Measurements from ENCODE around the gene WNT1.

Gene WNT1

GRCh38 chr12:48990552-48990951, 12.4 kb downstream of the WNT1 start:
- H3K27ac ChIP-seq: no peak overlapping the region
- DNase-seq (ENCODE audit: low spot score): no peak
- no peak for TF ChIP-seq CTCF (conservative IDR thresholded peaks at IDR 0.05; ENCODE audit: low read depth)
- CTCF ChIA-PET: interaction anchor here (3.7 kb wide), 1 partner anchor 12 kb away, joined by 13 read pairs; the partner anchor contains the start of gene WNT1
- POLR2A ChIA-PET (ENCODE audit: low non-redundant PET): no interaction called here

GRCh38 chr12:48991247-48992050, 13.3 kb downstream of the WNT1 start:
- DNase-seq (ENCODE audit: low spot score): no peak
- CTCF ChIA-PET: interaction anchor here (0.6 to 3.7 kb wide), 2 partner anchors 13 to 188 kb away, joined by 3 to 13 read pairs; partner anchors contain the start of gene WNT1
- POLR2A ChIA-PET (ENCODE audit: low non-redundant PET): no interaction called here
- H3K27ac ChIP-seq: no peak overlapping the region
- TF ChIP-seq CTCF (conservative IDR thresholded peaks at IDR 0.05; ENCODE audit: low read depth): no peak

- POLR2A ChIA-PET (ENCODE audit: low non-redundant PET): no interaction called here
- no peak for TF ChIP-seq CTCF (conservative IDR thresholded peaks at IDR 0.05; ENCODE audit: low read depth)
- CTCF ChIA-PET: interaction anchor here (0.6 to 3.7 kb wide), 3 partner anchors 13 to 141 kb away, joined by 3 to 13 read pairs (median 3); partner anchors contain the start of gene WNT1
- DNase-seq (ENCODE audit: low spot score): no peak
- H3K27ac ChIP-seq: no peak overlapping the region
These were observed 15.7 kb downstream of the WNT1 start for GRCh38 chr12:48993787-48994186.

GRCh38 chr12:48994224-48995085, 16.3 kb downstream of the WNT1 start:
- ChIA-PET POLR2A (ENCODE audit: low non-redundant PET) (no interaction called here), CTCF (interaction anchor here (0.8 to 1.6 kb wide), 3 partner anchors 13 to 142 kb away, joined by 3 read pairs; partner anchors contain the start of gene WNT1)
- DNase-seq (ENCODE audit: low spot score): no peak
- no peak overlapping the region for H3K27ac ChIP-seq
- no peak for TF ChIP-seq CTCF (conservative IDR thresholded peaks at IDR 0.05; ENCODE audit: low read depth)

GRCh38 chr12:48995086-48995879, 17.2 kb downstream of the WNT1 start:
- CTCF ChIA-PET: interaction anchor here (0.8 to 1.6 kb wide), 2 partner anchors 14 to 17 kb away, joined by 3 read pairs; partner anchors contain the start of gene WNT1
- peak; percentile 90 for TF ChIP-seq CTCF (conservative IDR thresholded peaks at IDR 0.05; ENCODE audit: low read depth)
- peak; percentile 97 for DNase-seq (ENCODE audit: low spot score)
- POLR2A ChIA-PET (ENCODE audit: low non-redundant PET): no interaction called here
- H3K27ac ChIP-seq: no peak overlapping the region

Measured in RWPE1 (cell line).